ENCODE data around the gene CNPY3.

DNA sequence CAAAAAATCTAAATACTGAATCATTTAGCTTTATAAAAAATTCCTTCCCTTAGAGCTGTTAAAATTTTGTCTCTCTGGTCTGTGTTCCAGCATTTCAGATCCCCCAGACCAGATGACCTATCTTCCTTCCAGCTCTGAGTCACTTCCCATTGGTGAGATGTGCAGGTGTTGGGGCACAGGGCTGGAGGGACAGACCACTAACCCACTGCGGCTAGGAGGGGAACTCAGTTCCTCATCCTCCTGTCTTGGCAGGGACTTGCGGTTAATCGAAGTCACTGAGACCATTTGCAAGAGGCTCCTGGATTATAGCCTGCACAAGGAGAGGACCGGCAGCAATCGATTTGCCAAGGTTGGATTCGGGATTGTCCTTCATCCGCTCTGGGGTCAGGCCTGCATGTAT, 6.0 kb downstream of the CNPY3 start:
- TF ChIP-seq, protein P1, sequence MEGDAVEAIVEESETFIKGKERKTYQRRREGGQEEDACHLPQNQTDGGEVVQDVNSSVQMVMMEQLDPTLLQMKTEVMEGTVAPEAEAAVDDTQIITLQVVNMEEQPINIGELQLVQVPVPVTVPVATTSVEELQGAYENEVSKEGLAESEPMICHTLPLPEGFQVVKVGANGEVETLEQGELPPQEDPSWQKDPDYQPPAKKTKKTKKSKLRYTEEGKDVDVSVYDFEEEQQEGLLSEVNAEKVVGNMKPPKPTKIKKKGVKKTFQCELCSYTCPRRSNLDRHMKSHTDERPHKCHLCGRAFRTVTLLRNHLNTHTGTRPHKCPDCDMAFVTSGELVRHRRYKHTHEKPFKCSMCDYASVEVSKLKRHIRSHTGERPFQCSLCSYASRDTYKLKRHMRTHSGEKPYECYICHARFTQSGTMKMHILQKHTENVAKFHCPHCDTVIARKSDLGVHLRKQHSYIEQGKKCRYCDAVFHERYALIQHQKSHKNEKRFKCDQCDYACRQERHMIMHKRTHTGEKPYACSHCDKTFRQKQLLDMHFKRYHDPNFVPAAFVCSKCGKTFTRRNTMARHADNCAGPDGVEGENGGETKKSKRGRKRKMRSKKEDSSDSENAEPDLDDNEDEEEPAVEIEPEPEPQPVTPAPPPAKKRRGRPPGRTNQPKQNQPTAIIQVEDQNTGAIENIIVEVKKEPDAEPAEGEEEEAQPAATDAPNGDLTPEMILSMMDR (IDR thresholded peaks at IDR 0.05 in 8 of 11, conservative IDR thresholded peaks at IDR 0.05 in 3 of 11) = no peak
- TF ChIP-seq POLR2AphosphoS5 (IDR thresholded peaks at IDR 0.05) (no peak), POLR2A (IDR thresholded peaks at IDR 0.05) (no peak)

All from spleen (tissue), 7 donors.